CD14-positive monocyte (primary cell): ENCODE data around the gene CCNO. TPM values are rescaled to one million over a fixed set of nuclear protein-coding genes. Genes with fewer than 3 reads are reported as not detected.

Source experiments
- DNase-seq, 3 donors: peaks; one replicate each; pipeline ENCODE4 v3.0.0-alpha.2; 2011 to 2022
- H2AFZ ChIP-seq: 2 replicates; pipeline ENCODE4 v1.6.0; 2012; ENCODE audit warnings: mild to moderate bottlenecking, low read depth, low read length, inconsistent platforms; ENCODE audit not compliant: insufficient read depth, poor library complexity, severe bottlenecking
- H3K27ac ChIP-seq, 2 donors: 1 replicate in 1 of 2; 2 replicates in 1 of 2; pipeline ENCODE4 v1.5.1; 2012 to 2013; ENCODE audit warnings: low read length in 2 of 2, control low read depth in 1 of 2, inconsistent platforms in 1 of 2, low read depth in 1 of 2, mild to moderate bottlenecking in 1 of 2
- H3K27me3 ChIP-seq, 2 donors: one replicate each; pipeline versions ENCODE4 v1.6.0 to v1.6.1; 2011 to 2013; ENCODE audit warnings: low read length in 2 of 2; ENCODE audit not compliant: control insufficient read depth in 2 of 2, insufficient read depth in 2 of 2
- H3K36me3 ChIP-seq, 2 donors: replicated peaks in 1 of 2; 1 replicate in 1 of 2; 2 replicates in 1 of 2; pipeline versions ENCODE4 v1.5.1 to v1.6.1; 2012 to 2013; ENCODE audit warnings: low read length in 2 of 2, control low read depth in 1 of 2, inconsistent platforms in 1 of 2, mild to moderate bottlenecking in 1 of 2; ENCODE audit not compliant: insufficient read depth in 2 of 2, control insufficient read depth in 1 of 2
- H3K4me1 ChIP-seq, 2 donors: 1 replicate in 1 of 2; 2 replicates in 1 of 2; pipeline versions ENCODE4 v1.5.1 to v1.6.1; 2012 to 2013; ENCODE audit warnings: low read length in 2 of 2, control low read depth in 1 of 2, inconsistent platforms in 1 of 2, mild to moderate bottlenecking in 1 of 2, moderate library complexity in 1 of 2; ENCODE audit not compliant: insufficient read depth in 2 of 2, control insufficient read depth in 1 of 2
- H3K4me2 ChIP-seq: replicated peaks from 2 replicates; pipeline ENCODE3; 2012; ENCODE audit warnings: low read length, moderate library complexity, mild to moderate bottlenecking; ENCODE audit not compliant: poor library complexity, severe bottlenecking; ENCODE audit errors: extremely low read depth
- H3K4me3 ChIP-seq, 3 experiments: fragments of 200-600 bp in 1 of 3; sonication (generic) in 1 of 3; replicated peaks in 1 of 3; 1 replicate in 2 of 3; 2 replicates in 1 of 3; pipeline ENCODE4 v1.5.1; 2011 to 2013; ENCODE audit warnings: low read length in 3 of 3, mild to moderate bottlenecking in 3 of 3, control low read depth in 2 of 3, low read depth in 2 of 3, inconsistent platforms in 1 of 3, moderate library complexity in 1 of 3
- H3K79me2 ChIP-seq: 2 replicates; pipeline ENCODE4 v1.6.0; 2012; ENCODE audit warnings: mild to moderate bottlenecking, control low read depth, inconsistent platforms, low read length, moderate library complexity; ENCODE audit not compliant: insufficient read depth
- H3K9ac ChIP-seq: 2 replicates; pipeline ENCODE4 v1.6.0; 2017; ENCODE audit warnings: low read length, mild to moderate bottlenecking; ENCODE audit not compliant: insufficient read depth, poor library complexity, severe bottlenecking
- H3K9me3 ChIP-seq, 2 donors: replicated peaks in 1 of 2; 1 replicate in 1 of 2; 2 replicates in 1 of 2; pipeline versions ENCODE4 v1.5.1 to v1.6.1; 2012 to 2013; ENCODE audit warnings: low read length in 2 of 2, control low read depth in 1 of 2; ENCODE audit not compliant: control insufficient read depth in 1 of 2, insufficient read depth in 1 of 2
- H4K20me1 ChIP-seq: 2 replicates; pipeline ENCODE4 v1.6.0; 2012; ENCODE audit warnings: mild to moderate bottlenecking, low read length, control low read depth, moderate library complexity; ENCODE audit not compliant: insufficient read depth
- H3K27ac Mint-ChIP-seq, 7 donors: one replicate each; pipeline ENCODE4 v1.8.0; 2020; ENCODE audit warnings: mild to moderate bottlenecking in 7 of 7, mixed read lengths in 7 of 7, moderate library complexity in 6 of 7, inconsistent platforms in 2 of 7
- H3K27me3 Mint-ChIP-seq, 3 donors: one replicate each; pipeline ENCODE4 v1.8.0; 2021 to 2022; ENCODE audit warnings: low read depth in 3 of 3, mild to moderate bottlenecking in 3 of 3, mixed read lengths in 3 of 3, moderate library complexity in 3 of 3, inconsistent platforms in 1 of 3
- H3K36me3 Mint-ChIP-seq, 2 donors: one replicate each; pipeline ENCODE4 v1.8.0; 2020; ENCODE audit warnings: mixed read lengths in 2 of 2, inconsistent platforms in 1 of 2, mild to moderate bottlenecking in 1 of 2
- H3K4me1 Mint-ChIP-seq: one replicate; pipeline ENCODE4 v1.8.0; 2020; ENCODE audit warnings: mild to moderate bottlenecking, mixed read lengths
- H3K4me3 Mint-ChIP-seq, 2 donors: one replicate each; pipeline ENCODE4 v1.8.0; 2020; ENCODE audit warnings: mild to moderate bottlenecking in 2 of 2, mixed read lengths in 2 of 2, moderate library complexity in 1 of 2
- H3K9me3 Mint-ChIP-seq, 7 donors: one replicate each; pipeline ENCODE4 v1.8.0; 2020 to 2022; ENCODE audit warnings: mixed read lengths in 7 of 7, mild to moderate bottlenecking in 6 of 7, moderate library complexity in 6 of 7, inconsistent platforms in 2 of 7
- CTCF ChIP-seq: fragments of 200-600 bp; IDR thresholded peaks from one replicate; pipeline ENCODE4 v1.8.0; 2022; ENCODE audit warnings: antibody characterized with exemption, mild to moderate bottlenecking
- WGBS: methylation state at CpG from one replicate; pipeline ENCODE4 v1.1.5; 2013; ENCODE audit warnings: missing lambda C conversion rate; ENCODE audit not compliant: insufficient coverage; 5-methylcytosine and 5-hydroxymethylcytosine counted together
- intact Hi-C, 2 donors: fragments of 100-400 bp; cut with micrococcal nuclease; formaldehyde crosslinking; loops; one replicate each; pipeline versions ENCODE4 v1.15.0 to v1.15.1; 2023
- polyA minus RNA-seq: library from RNA; depleted of rRNA, polyadenylated mRNA; stranded (reverse); fragments of >200 nt; gene quantifications from 2 replicates; pipeline ENCODE4 v1.2.3, GENCODE V29; 2012
- polyA plus RNA-seq, 3 donors: library from polyadenylated mRNA; depleted of rRNA in 1 of 3; unstranded in 2 of 3; stranded (reverse) in 1 of 3; fragments of 300-500 nt in 2 of 3; fragments of >200 nt in 1 of 3; fragmentation: Illumina TruSeq in 2 of 3; gene quantifications; 1 replicate in 2 of 3; 2 replicates in 1 of 3; pipeline ENCODE4 v1.2.3, GENCODE V29; 2012 to 2021
- total RNA-seq, 12 experiments: library from RNA in 1 of 12; stranded (reverse) in 1 of 12; fragments of 120-200 nt in 1 of 12; gene quantifications; one replicate each; pipeline ENCODE4 v1.2.4 and lab custom pipeline; 2013 to 2026; ENCODE audit warnings: mixed read lengths in 6 of 12, inconsistent platforms in 1 of 12

CCNO gene
- total RNA-seq (2013) = not detected
- polyA plus RNA-seq (under 1 TPM in 1 of 3 donors, not detected in 2; 0.05 TPM), polyA minus RNA-seq (not detected in 2 replicates), total RNA-seq (lab: John Stamatoyannopoulos, UW) (0 to 0.32 (median 0) reads per million in 11 experiments)

GRCh38 chr5:55232985-55233928 lies at the start of gene CCNO:
CCNO (minus strand) TSS chr5:55233608; CDS start chr5:55233523, 85 bp downstream.
- Histone ChIP-seq H3K9ac (peak within 1 kb of the TSS; percentile 8), H3K79me2 (no peaks in the 10 kb centered on the region), H3K36me3 (no peaks in the 10 kb centered on the region), H2AFZ (peak within 1 kb of the TSS; percentile 81), H4K20me1 (no peaks in the 10 kb centered on the region), H3K9me3 (peaks cover 5 to 34% of the 10 kb centered on the region in 2 donors), H3K4me3 (peak within 1 kb of the TSS; percentile 30 to 79 (median 44)), H3K27me3 (peaks cover 74 to 97% of the 10 kb centered on the region in 2 donors), H3K4me2 (peak within 1 kb of the TSS; percentile 95), H3K4me1 (peaks cover 28 to 37% of the 10 kb centered on the region in 2 donors), H3K27ac (no peak within 1 kb of the TSS)
- peak within 1 kb of the TSS in 4 of 7 donors; percentile 20 to 79 (median 64) for H3K27ac Mint-ChIP-seq
- WGBS = under 1% methylated on average over 95 of the region's 106 CpGs
- peak; percentile 11 to 52 (median 28) for DNase-seq
- peaks cover 28% of the 10 kb centered on the region for H3K4me1 Mint-ChIP-seq
- peaks cover 0 to 36% (median 16%) of the 10 kb centered on the region in 7 donors for H3K9me3 Mint-ChIP-seq
- H3K36me3 Mint-ChIP-seq = peaks cover 4 to 6% of the 10 kb centered on the region in 2 donors
- peaks cover 89 to 95% (median 93%) of the 10 kb centered on the region in 3 donors for H3K27me3 Mint-ChIP-seq
- H3K4me3 Mint-ChIP-seq = peak within 1 kb of the TSS; percentile 80 to 97
- TF ChIP-seq CTCF = peak; percentile 23
- intact Hi-C loops = no loop called here

- intact Hi-C loops = no loop called here
- Histone ChIP-seq H3K4me1 (no peaks in the 10 kb centered on the region), H2AFZ (no peak overlapping the region), H3K79me2 (no peaks in the 10 kb centered on the region), H3K27me3 (no peaks in the 10 kb centered on the region), H3K9me3 (no peaks in the 10 kb centered on the region), H3K4me2 (no peak overlapping the region), H4K20me1 (no peaks in the 10 kb centered on the region), H3K9ac (no peak overlapping the region), H3K36me3 (peaks cover 91 to 98% of the 10 kb centered on the region in 2 donors), H3K4me3 (no peak overlapping the region), H3K27ac (no peak overlapping the region)
- Mint-ChIP-seq H3K27ac (no peak overlapping the region), H3K9me3 (no peaks in the 10 kb centered on the region), H3K4me1 (no peaks in the 10 kb centered on the region), H3K36me3 (peaks cover 82 to 89% of the 10 kb centered on the region in 2 donors), H3K27me3 (no peaks in the 10 kb centered on the region), H3K4me3 (no peak overlapping the region)
- TF ChIP-seq CTCF = no peak
- DNase-seq = no peak
- WGBS = 100% methylated on average over 4 of the region's 4 CpGs
Observed at GRCh38 chr5:55278778-55279177, 45.4 kb upstream of the CCNO start.
